Skeletal muscle tissue (tissue), 4 donors: ENCODE data around the gene AGRN. TPM values are rescaled to one million over a fixed set of nuclear protein-coding genes. Genes with fewer than 3 reads are reported as not detected.
"Not testable (repeated sequence)": the region's sequence is repeated elsewhere in the genome, so short reads cannot be mapped to it uniquely, and the experiment has no call there.

Experiments used
- H3K27ac ChIP-seq: one replicate; pipeline ENCODE4 v1.7.0; 2013; ENCODE audit warnings: mild to moderate bottlenecking, low read depth, low read length, inconsistent platforms
- H3K27me3 ChIP-seq, 3 donors: one replicate each; pipeline ENCODE4 v1.7.0; 2013; ENCODE audit warnings: low read length in 3 of 3; ENCODE audit not compliant: control insufficient read depth in 3 of 3, insufficient read depth in 3 of 3
- H3K36me3 ChIP-seq, 3 donors: one replicate each; pipeline ENCODE4 v1.7.0; 2013; ENCODE audit warnings: low read length in 3 of 3; ENCODE audit not compliant: control insufficient read depth in 3 of 3, insufficient read depth in 3 of 3
- H3K4me1 ChIP-seq, 3 donors: one replicate each; pipeline ENCODE4 v1.7.0; 2013; ENCODE audit warnings: low read length in 3 of 3, mild to moderate bottlenecking in 3 of 3; ENCODE audit not compliant: control insufficient read depth in 3 of 3, insufficient read depth in 3 of 3
- H3K4me3 ChIP-seq, 3 donors: one replicate each; pipeline ENCODE4 v1.7.0; 2013; ENCODE audit warnings: low read length in 3 of 3
- H3K9ac ChIP-seq, 3 donors: one replicate each; pipeline ENCODE4 v1.7.0; 2013; ENCODE audit warnings: low read length in 3 of 3, mild to moderate bottlenecking in 3 of 3, moderate library complexity in 2 of 3, low read depth in 1 of 3
- H3K9me3 ChIP-seq, 3 donors: one replicate each; pipeline ENCODE4 v1.7.0; 2013; ENCODE audit warnings: low read length in 3 of 3; ENCODE audit not compliant: control insufficient read depth in 3 of 3
- total RNA-seq: library from RNA; depleted of rRNA; stranded (reverse); fragments of >200 nt; gene quantifications from one replicate; pipeline ENCODE4 v1.2.3, GENCODE V29; 2014
- donor health status: Osteomylitis.

The AGRN gene
- total RNA-seq, 1 donor from 2014 or later: 14.6 TPM

DNA sequence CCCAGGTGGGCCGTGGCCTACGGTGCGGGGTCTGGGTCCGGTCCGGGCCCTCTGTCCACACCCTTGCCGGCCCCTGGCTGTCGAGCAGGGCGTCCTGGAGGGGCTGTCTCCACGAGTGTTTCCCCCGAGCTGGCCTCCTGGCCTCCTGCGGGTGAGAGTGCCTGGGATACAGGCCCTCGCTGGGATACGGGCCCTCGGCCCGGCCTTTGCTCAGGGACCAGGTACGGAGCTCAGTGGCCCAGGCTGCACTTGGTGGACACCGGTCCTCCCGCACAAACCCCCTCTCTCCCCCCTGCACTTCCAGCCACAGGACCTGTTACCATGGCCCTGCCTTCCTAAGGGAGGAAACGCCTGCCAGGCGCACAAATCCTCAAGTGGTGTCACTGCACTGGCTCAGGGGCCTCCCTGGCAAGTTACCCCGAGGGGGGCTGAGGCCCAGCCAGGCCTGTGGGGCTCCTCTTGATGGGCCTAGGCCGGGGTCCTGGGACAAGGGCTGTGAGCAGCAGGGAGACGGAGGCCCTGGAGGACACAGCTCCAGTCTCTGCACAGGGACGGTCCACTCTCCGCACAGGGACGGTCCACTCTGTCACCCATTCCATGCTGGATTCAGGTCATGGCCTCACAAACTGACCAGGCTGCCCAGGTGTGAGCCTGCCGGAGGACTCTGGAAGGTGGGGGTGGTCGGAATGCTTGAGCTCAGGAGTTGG is 72.4 kb downstream of the AGRN start:
- no peak overlapping the region for H3K9ac ChIP-seq
- H3K27ac ChIP-seq: no peak overlapping the region
- H3K4me1 ChIP-seq: peaks cover 0 to 10% (median 7%) of the 10 kb centered on the region in 3 donors
- H3K9me3 ChIP-seq: no peaks in the 10 kb centered on the region
- no peaks in the 10 kb centered on the region for H3K36me3 ChIP-seq
- H3K4me3 ChIP-seq: no peak overlapping the region
- no peaks in the 10 kb centered on the region for H3K27me3 ChIP-seq

DNA sequence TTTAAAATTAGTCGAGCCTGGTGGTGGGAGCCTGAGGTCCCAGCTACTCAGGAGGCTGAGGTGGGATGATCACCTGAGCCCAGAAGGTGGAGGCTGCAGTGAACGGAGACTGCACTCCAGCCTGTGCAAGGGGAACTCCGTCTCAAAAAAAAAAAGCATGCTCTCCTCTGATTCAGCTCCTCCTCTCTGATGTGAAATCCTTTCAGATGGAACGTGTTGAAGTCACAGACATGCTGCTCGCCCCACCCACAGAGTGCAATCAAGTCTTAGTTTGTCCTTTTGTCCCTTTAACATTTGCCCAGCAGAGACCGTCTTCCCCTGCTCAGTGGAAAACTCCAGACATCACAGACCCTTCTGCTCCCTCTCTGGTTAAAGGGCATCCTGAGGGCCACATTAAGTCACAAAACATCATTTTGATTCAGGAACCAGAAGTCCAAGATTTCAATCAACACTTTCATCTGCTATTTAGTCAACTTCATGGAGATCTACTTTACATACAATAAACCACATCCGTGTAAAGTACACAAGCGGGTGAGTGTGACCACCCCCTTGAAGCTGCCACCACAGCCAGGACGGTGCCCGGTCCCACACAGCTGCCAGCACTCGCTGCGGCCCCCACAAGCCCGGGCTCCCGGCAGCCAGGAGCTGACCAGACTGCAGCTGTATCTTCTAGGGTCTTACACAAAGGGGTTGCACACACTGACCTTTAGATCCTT is 73.1 kb downstream of the AGRN start:
- no peak overlapping the region for H3K27ac ChIP-seq
- peak overlapping the region in 1 of 3 donors; percentile 28 for H3K4me3 ChIP-seq

DNA sequence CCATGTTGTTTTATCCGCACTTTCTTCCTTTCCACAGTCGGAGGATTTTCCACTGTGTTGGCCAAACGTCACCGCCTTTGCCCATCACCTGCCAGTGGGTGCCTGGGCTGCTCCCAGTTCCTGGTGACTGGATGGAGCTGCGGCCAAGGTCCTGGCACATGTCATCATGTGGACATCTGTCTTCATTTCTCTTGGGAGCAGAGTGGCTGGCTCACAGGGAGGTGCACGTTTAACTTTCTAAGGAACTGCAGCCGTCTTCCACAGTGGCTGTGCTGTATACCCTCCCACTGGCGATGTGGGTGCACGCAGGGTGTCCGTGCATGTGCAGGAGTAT is 73.7 kb downstream of the AGRN start:
- Histone ChIP-seq H3K36me3 (no peaks in the 10 kb centered on the region), H3K27me3 (no peaks in the 10 kb centered on the region), H3K9me3 (no peaks in the 10 kb centered on the region), H3K27ac (no peak overlapping the region), H3K9ac (no peak overlapping the region), H3K4me1 (peaks cover 0 to 10% (median 7%) of the 10 kb centered on the region in 3 donors), H3K4me3 (peak overlapping the region in 1 of 3 donors; percentile 28)

More for the DNA sequence above, 73.1 kb downstream of the AGRN start:
- Histone ChIP-seq H3K9me3 (no peaks in the 10 kb centered on the region), H3K9ac (no peak overlapping the region), H3K27me3 (no peaks in the 10 kb centered on the region), H3K36me3 (no peaks in the 10 kb centered on the region), H3K4me1 (peaks cover 0 to 10% (median 7%) of the 10 kb centered on the region in 3 donors)

DNA sequence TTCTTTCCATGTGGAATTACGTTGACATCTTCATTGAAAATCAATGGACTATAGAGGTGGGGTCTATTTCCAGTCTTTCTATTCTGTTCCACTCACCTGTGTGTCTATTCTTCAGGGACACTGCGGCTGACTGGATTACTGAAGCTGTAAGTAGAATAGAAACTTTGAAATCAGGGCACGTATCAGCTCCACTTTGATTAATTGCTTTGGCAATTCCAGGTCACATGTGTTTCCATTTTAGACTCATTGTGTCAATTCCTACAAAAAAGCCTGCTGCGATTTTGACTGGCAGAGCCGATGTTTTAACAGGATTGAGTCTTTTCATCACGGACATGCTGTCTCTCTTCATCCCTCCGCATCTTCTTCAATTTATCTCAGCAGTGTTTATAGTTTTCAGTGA is 75.1 kb downstream of the AGRN start:
- Histone ChIP-seq H3K27ac (no peak overlapping the region), H3K9me3 (no peaks in the 10 kb centered on the region), H3K27me3 (no peaks in the 10 kb centered on the region)

DNA sequence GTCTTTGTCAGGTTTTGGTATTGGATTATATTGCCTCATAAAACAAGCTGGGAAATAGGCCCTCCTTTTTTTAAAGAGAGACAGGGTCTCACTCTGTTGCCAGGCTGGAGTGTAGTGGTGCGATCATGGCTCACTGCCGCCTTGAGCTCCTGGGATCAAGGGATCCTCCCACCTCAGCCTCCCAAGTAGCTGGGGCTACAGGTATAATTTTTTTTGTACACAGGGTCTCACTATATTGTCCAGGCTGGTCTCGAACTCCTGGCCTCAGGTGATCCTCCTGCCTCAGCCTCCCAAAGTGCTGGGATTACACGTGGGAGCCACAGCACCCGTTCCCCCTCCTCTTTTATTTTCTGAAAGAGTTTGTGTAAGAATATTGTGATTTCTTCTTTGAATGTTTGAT is 76.2 kb downstream of the AGRN start:
- not testable (repeated sequence) for H3K9me3 ChIP-seq, H3K36me3 ChIP-seq, H3K27ac ChIP-seq, H3K4me3 ChIP-seq, H3K9ac ChIP-seq, H3K27me3 ChIP-seq
- H3K4me1 ChIP-seq: peaks cover 0 to 10% (median 7%) of the 10 kb centered on the region in 3 donors

More for the DNA sequence above, 75.1 kb downstream of the AGRN start:
- H3K36me3 ChIP-seq: no peaks in the 10 kb centered on the region
- H3K4me3 ChIP-seq: no peak overlapping the region
- peaks cover 0 to 10% (median 7%) of the 10 kb centered on the region in 3 donors for H3K4me1 ChIP-seq
- H3K9ac ChIP-seq: no peak overlapping the region

DNA sequence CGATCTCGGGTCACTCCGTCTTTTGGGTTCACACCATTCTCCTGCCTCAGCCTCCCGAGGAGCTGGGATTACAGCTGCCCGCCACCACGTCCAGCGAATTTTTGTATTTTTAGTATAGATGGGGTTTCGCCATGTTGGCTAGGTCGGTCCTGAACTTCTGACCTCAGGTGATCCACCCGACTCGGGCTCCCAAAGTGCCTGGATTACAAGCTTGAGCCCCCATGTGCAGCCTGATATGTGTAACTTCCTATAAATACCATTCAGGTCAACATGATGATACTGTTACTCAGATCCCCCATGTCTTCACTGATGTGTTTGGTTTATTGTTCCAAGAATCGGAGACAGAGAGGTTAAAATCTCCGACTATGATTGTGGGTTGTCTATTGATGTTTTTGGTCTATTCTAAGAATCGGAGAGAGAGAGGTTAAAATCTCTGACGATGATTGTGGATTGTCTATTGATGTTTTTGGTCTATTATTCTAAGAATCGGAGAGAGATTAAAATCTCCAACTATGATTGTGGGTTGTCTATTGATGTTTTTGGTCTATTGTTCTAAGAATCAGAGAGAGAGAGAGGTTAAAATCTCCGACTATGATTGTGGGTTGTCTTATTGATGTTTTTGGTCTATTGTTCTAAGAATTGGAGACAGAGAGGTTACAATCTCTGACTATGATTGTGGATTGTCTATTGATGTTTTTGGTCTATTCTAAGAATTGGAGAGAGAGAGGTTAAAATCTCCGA is 78.9 kb downstream of the AGRN start:
- H3K27me3 ChIP-seq: no peaks in the 10 kb centered on the region
- peaks cover 0 to 3% (median under 1%) of the 10 kb centered on the region in 3 donors for H3K4me1 ChIP-seq
- H3K27ac ChIP-seq: no peak overlapping the region
- H3K4me3 ChIP-seq: no peak overlapping the region
- no peak overlapping the region for H3K9ac ChIP-seq
- no peaks in the 10 kb centered on the region for H3K9me3 ChIP-seq
- no peaks in the 10 kb centered on the region for H3K36me3 ChIP-seq

DNA sequence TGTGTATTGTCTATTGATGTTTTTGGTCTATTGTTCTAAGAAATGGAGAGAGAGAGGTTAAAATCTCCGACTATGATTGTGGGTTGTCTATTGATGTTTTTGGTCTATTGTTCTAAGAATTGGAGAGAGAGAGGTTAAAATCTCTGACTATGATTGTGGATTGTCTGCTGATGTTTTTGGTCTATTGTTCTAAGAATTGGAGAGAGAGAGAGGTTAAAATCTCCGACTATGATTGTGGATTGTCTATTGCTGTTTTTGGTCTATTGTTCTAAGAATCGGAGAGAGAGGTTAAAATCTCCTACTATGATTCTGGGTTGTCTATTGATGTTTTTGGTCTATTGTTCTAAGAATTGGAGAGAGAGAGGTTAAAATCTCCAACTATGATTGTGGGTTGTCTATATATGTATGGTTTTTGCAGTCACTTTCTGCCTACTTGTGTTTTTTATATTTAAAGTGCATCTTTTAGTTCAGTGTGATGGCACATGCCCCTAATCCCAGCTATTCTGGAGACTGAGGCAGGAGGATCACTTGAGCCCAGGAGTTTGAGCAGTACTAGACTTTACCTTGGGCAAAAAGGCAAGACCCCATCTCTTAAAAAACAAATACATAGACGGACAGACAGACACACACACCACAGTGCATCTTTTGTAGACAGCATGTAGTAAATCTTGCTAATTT is 79.7 kb downstream of the AGRN start:
- Histone ChIP-seq H3K27ac (no peak overlapping the region), H3K9ac (no peak overlapping the region), H3K9me3 (no peaks in the 10 kb centered on the region), H3K4me1 (no peaks in the 10 kb centered on the region), H3K4me3 (no peak overlapping the region), H3K27me3 (no peaks in the 10 kb centered on the region), H3K36me3 (no peaks in the 10 kb centered on the region)

DNA sequence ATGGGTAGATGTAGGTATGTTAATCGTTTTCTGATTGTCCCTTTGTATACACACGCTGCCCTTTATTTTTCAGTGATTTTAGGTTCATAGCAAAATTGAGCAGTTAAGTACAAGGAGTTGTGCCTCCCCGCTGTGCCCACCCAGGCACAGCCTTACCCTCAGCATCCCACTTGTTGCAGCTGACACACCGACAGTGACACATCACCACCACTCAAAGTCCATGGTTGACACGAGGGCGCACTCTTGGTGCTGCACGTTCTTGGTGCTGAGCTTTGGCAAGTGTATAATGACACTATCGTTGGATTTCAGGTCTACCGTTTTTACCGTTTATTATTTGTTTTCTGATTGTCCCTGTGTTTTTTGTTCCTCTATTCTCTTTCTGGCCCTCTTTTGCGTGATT is 80.4 kb downstream of the AGRN start:
- Histone ChIP-seq H3K36me3 (no peaks in the 10 kb centered on the region), H3K9ac (no peak overlapping the region), H3K4me1 (no peaks in the 10 kb centered on the region), H3K4me3 (no peak overlapping the region), H3K27me3 (no peaks in the 10 kb centered on the region), H3K9me3 (no peaks in the 10 kb centered on the region), H3K27ac (no peak overlapping the region)

DNA sequence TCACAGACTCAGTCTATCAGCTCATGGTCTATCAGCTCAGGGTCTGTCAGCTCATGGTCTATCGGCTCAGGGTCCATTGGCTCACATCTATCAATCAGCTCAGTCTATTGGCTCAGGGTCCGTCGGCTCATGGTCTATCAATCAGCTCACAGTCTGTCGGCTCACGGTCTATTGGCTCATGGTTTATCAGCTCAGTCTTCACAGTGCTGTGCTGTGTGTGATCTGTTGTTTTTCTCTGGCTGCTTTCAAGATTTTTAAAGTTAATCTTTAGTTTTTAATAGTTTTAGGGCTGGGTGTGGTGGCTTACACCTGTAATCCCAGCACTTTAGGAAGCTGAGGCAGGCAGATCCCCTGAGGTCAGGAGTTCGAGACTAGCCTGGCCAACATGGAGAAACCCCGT is 81.6 kb downstream of the AGRN start:
- Histone ChIP-seq H3K9me3 (no peaks in the 10 kb centered on the region), H3K4me3 (no peak overlapping the region), H3K27ac (no peak overlapping the region), H3K27me3 (no peaks in the 10 kb centered on the region), H3K36me3 (no peaks in the 10 kb centered on the region), H3K9ac (no peak overlapping the region), H3K4me1 (no peaks in the 10 kb centered on the region)
